Prostate gland (tissue), 2 donors: ENCODE results near the gene STING1. TPM values are rescaled to one million over a fixed set of nuclear protein-coding genes. Genes with fewer than 3 reads are reported as not detected.
A peak's percentile ranks its signal among the peaks of the same experiment; 100 is the strongest.

Source experiments
- DNase-seq: peaks from one replicate; pipeline ENCODE4 v3.0.0-alpha.2; 2019; ENCODE audit warnings: low spot score
- H3K27ac ChIP-seq, 2 donors: fragments of 200-600 bp; sonication (generic); 2 replicates each; pipeline ENCODE4 v1.5.1; 2017 to 2019
- H3K27me3 ChIP-seq: fragments of 200-600 bp; sonication (generic); replicated peaks from 2 replicates; pipeline ENCODE4 v1.5.1; 2019; ENCODE audit not compliant: insufficient read depth
- H3K36me3 ChIP-seq, 2 donors: fragments of 200-600 bp; sonication (generic); 1 replicate in 1 of 2; 2 replicates in 1 of 2; pipeline versions ENCODE4 v1.5.1 to v1.8.1; 2017 to 2019
- H3K4me1 ChIP-seq: fragments of 200-600 bp; sonication (generic); replicated peaks from 2 replicates; pipeline ENCODE4 v1.5.1; 2019
- H3K4me3 ChIP-seq, 2 donors: fragments of 200-600 bp; sonication (generic); 2 replicates each; pipeline ENCODE4 v1.5.1; 2017 to 2019
- H3K9me3 ChIP-seq: fragments of 200-600 bp; sonication (generic); 2 replicates; pipeline ENCODE4 v1.5.1; 2017
- POLR2A ChIP-seq: fragments of 450-650 bp; IDR thresholded peaks from one replicate; pipeline ENCODE4 v1.6.1; 2016; ENCODE audit warnings: antibody characterized with exemption, mild to moderate bottlenecking
- POLR2AphosphoS5 ChIP-seq: sonication (generic); formaldehyde crosslinking; IDR thresholded peaks from one replicate; pipeline ENCODE4 v1.6.1; 2017; ENCODE audit warnings: antibody characterized with exemption
- WGBS: methylation state at CpG from one replicate; pipeline ENCODE4 v1.1.5; 2018; 5-methylcytosine and 5-hydroxymethylcytosine counted together
- intact Hi-C: fragments of 100-400 bp; cut with DNase I; formaldehyde crosslinking; loops from one replicate; pipeline ENCODE4 v1.14.2; 2022
- total RNA-seq, 2 donors: library from RNA; depleted of rRNA; stranded (reverse); fragments of >200 nt; gene quantifications; one replicate each; pipeline ENCODE4 v1.1.0, GENCODE V29; 2016
- TF ChIP-seq, protein P1 (sequence below), 4 experiments: fragments of 200-600 bp in 2 of 4; fragments of 450-650 bp in 2 of 4; sonication (generic) in 2 of 4; IDR thresholded peaks; 1 replicate in 3 of 4; 2 replicates in 1 of 4; pipeline ENCODE4 v1.5.1; 2016 to 2019; ENCODE audit warnings: antibody characterized with exemption in 4 of 4, mild to moderate bottlenecking in 2 of 4, moderate library complexity in 2 of 4

Gene STING1
- total RNA-seq, 2 donors from 2014 or later: 33.8 to 59.1 TPM

- H3K4me3 ChIP-seq: no peak overlapping the region
- H3K27me3 ChIP-seq: no peaks in the 10 kb centered on the region
- H3K9me3 ChIP-seq: no peaks in the 10 kb centered on the region
- DNase-seq: no peak
- intact Hi-C loops: no loop called here
- 64% methylated on average over 2 of the region's 2 CpGs for WGBS
- H3K27ac ChIP-seq: peak overlapping the region; percentile 18 to 48
- no peaks in the 10 kb centered on the region for H3K36me3 ChIP-seq
- TF ChIP-seq POLR2A (no peak), POLR2AphosphoS5 (no peak)
- TF ChIP-seq, protein P1, sequence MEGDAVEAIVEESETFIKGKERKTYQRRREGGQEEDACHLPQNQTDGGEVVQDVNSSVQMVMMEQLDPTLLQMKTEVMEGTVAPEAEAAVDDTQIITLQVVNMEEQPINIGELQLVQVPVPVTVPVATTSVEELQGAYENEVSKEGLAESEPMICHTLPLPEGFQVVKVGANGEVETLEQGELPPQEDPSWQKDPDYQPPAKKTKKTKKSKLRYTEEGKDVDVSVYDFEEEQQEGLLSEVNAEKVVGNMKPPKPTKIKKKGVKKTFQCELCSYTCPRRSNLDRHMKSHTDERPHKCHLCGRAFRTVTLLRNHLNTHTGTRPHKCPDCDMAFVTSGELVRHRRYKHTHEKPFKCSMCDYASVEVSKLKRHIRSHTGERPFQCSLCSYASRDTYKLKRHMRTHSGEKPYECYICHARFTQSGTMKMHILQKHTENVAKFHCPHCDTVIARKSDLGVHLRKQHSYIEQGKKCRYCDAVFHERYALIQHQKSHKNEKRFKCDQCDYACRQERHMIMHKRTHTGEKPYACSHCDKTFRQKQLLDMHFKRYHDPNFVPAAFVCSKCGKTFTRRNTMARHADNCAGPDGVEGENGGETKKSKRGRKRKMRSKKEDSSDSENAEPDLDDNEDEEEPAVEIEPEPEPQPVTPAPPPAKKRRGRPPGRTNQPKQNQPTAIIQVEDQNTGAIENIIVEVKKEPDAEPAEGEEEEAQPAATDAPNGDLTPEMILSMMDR (IDR thresholded peaks at IDR 0.05): no peak
- no peaks in the 10 kb centered on the region for H3K4me1 ChIP-seq
Observed at GRCh38 chr5:139524940-139525585, 42.5 kb upstream of the STING1 start.

GRCh38 chr5:139524446-139524845 is 41.9 kb upstream of the STING1 start:
- H3K27ac ChIP-seq: no peak overlapping the region
- H3K36me3 ChIP-seq: no peaks in the 10 kb centered on the region
- TF ChIP-seq, protein P1 (IDR thresholded peaks at IDR 0.05): no peak
- no peak for TF ChIP-seq POLR2AphosphoS5
- WGBS: 82% methylated on average over 4 of the region's 4 CpGs
- no peaks in the 10 kb centered on the region for H3K9me3 ChIP-seq
- no peak overlapping the region for H3K4me3 ChIP-seq
- intact Hi-C loops: no loop called here
- DNase-seq: no peak
- no peaks in the 10 kb centered on the region for H3K4me1 ChIP-seq
- H3K27me3 ChIP-seq: no peaks in the 10 kb centered on the region

DNA sequence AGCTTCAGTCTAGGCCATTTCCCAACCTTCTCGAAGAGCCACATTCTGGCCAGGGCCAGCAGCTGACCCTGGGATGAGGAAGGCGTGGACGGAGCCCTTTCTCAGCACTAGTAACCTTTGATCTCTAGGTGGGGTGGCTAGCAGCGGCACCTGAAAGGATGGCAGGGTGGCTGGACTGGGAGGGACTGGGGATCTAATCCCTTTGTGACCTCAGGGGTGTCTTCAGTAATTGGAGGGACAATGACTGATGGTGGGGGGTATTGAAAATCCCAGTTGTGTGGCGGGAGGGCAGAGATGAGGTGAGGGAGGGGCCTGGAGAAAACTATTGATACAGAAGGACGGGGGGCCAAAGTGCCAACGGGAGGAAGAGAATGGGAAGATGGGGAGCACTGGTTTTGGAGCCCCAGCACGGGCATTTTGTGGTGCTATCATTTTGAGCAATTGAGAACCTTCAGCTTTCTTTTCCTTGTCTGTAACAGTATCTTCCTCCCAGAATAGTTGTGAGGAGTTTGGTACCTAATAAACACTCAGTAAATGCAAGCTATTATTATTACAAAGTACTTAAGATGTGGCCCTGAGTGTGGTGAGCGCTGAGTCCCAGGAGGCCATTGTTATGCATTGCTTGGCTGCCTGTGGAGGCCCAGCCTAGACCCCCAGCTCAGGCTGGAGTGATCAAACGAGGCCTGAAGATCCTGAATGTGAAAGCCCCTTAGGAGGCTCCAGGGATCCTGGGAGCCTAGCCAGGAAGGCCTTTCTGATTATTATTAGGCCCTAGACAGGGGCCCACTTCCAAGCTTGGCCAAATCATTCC is 41.3 kb upstream of the STING1 start:
- no peak for DNase-seq
- Histone ChIP-seq H3K4me1 (no peaks in the 10 kb centered on the region), H3K27ac (no peak overlapping the region), H3K9me3 (no peaks in the 10 kb centered on the region), H3K4me3 (no peak overlapping the region), H3K27me3 (no peaks in the 10 kb centered on the region), H3K36me3 (no peaks in the 10 kb centered on the region)
- TF ChIP-seq POLR2AphosphoS5: no peak
- intact Hi-C loops: no loop called here
- 89% methylated on average over 10 of the region's 10 CpGs for WGBS

- H3K27me3 ChIP-seq: no peaks in the 10 kb centered on the region
- TF ChIP-seq POLR2AphosphoS5 (peak; percentile 94), POLR2A (peak; percentile 67)
- TF ChIP-seq, protein P1 (IDR thresholded peaks at IDR 0.05): peak; percentile 94 to 99 (median 98)
- H3K4me1 ChIP-seq: no peaks in the 10 kb centered on the region
- H3K4me3 ChIP-seq: peak overlapping the region; percentile 47 to 50
- H3K36me3 ChIP-seq: no peaks in the 10 kb centered on the region
- 8% methylated on average over 30 of the region's 56 CpGs for WGBS
- intact Hi-C loops: no loop called here
- peak overlapping the region; percentile 78 to 85 for H3K27ac ChIP-seq
- peak; percentile 91 for DNase-seq
- H3K9me3 ChIP-seq: no peaks in the 10 kb centered on the region
Observed at GRCh38 chr5:139517683-139518564, 35.4 kb upstream of the STING1 start.

- DNase-seq: no peak
- no peak overlapping the region for H3K4me3 ChIP-seq
- 87% methylated on average over 2 of the region's 2 CpGs for WGBS
- no peaks in the 10 kb centered on the region for H3K9me3 ChIP-seq
- no peaks in the 10 kb centered on the region for H3K4me1 ChIP-seq
- H3K27ac ChIP-seq: no peak overlapping the region
- no peaks in the 10 kb centered on the region for H3K27me3 ChIP-seq
- TF ChIP-seq, protein P1 (IDR thresholded peaks at IDR 0.05): no peak
- no peak for TF ChIP-seq POLR2A
- no peak for TF ChIP-seq POLR2AphosphoS5
- intact Hi-C loops: loop anchor here (5.0 kb wide), 1 partner anchor 92 kb away; no protein-coding TSS in a partner anchor
- H3K36me3 ChIP-seq: no peaks in the 10 kb centered on the region
Observed at GRCh38 chr5:139514486-139514856, 31.9 kb upstream of the STING1 start.
